Measurements from ENCODE around the gene ARMC9. TPM values are rescaled to one million over a fixed set of nuclear protein-coding genes. Genes with fewer than 3 reads are reported as not detected.
A peak's percentile ranks its signal among the peaks of the same experiment; 100 is the strongest.

The ARMC9 gene
- total RNA-seq, 1 donor from 2014 or later, result 27.5 TPM

DNA sequence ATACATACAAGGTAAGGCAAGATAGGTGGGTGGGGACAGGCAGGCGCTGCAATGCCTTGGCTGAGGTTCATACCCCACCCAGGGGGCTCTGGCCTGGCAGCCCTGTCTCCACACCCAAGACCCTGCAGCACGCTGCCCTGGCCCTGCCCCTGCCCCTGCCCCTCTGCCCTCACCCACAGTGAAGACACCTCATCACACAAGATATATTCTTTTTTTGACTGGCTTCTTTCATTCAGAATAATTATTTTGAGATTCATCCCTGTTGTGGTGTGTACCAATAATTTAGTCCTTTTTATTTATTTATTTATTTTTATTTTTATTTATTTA is 185.6 kb downstream of the ARMC9 start:
- H3K27me3 ChIP-seq (ENCODE audit: control insufficient read depth, insufficient read depth, low read length), result no peaks in the 10 kb centered on the region
- no peaks in the 10 kb centered on the region for H3K36me3 ChIP-seq (ENCODE audit: control insufficient read depth, insufficient read depth, low read length)
- H3K4me3 ChIP-seq (ENCODE audit: low read depth, low read length), result no peak overlapping the region
- DNase-seq (ENCODE audit: low read depth), result no peak
- TF ChIP-seq CTCF (IDR thresholded peaks at IDR 0.05; ENCODE audit: insufficient read depth, low read length, poor library complexity, severe bottlenecking), result no peak

- H3K36me3 ChIP-seq (ENCODE audit: control insufficient read depth, insufficient read depth, low read length), result no peaks in the 10 kb centered on the region
- TF ChIP-seq CTCF (IDR thresholded peaks at IDR 0.05; ENCODE audit: insufficient read depth, low read length, poor library complexity, severe bottlenecking), result no peak
- DNase-seq (ENCODE audit: low read depth), result no peak
- no peak overlapping the region for H3K4me3 ChIP-seq (ENCODE audit: low read depth, low read length)
- H3K27me3 ChIP-seq (ENCODE audit: control insufficient read depth, insufficient read depth, low read length), result no peaks in the 10 kb centered on the region
These were observed 186.5 kb downstream of the ARMC9 start for GRCh38 chr2:231384970-231385369.

DNA sequence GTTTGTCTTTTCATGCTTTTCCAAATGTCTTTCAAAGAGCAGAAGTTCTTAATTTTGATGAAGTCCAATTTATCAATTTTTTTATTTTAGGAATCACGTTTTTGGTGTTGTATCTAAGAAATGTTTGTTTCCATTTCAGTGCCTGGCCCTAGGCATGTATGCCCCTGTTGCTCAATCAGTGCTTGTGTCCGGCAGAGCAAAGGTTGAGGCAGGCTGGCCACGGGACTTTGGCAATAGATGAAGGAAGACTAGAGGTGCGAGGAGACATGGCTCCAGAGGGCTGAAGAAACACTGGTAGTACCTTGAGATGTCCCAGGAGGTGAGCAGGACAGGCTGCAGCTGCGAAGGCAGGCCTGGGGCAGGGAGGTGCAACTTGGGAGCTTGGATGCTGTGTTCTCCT is 187.0 kb downstream of the ARMC9 start:
- H3K27me3 ChIP-seq (ENCODE audit: control insufficient read depth, insufficient read depth, low read length), result no peaks in the 10 kb centered on the region
- H3K4me3 ChIP-seq (ENCODE audit: low read depth, low read length), result no peak overlapping the region
- DNase-seq (ENCODE audit: low read depth), result no peak
- TF ChIP-seq CTCF (IDR thresholded peaks at IDR 0.05; ENCODE audit: insufficient read depth, low read length, poor library complexity, severe bottlenecking), result no peak
- H3K36me3 ChIP-seq (ENCODE audit: control insufficient read depth, insufficient read depth, low read length), result no peaks in the 10 kb centered on the region

DNA sequence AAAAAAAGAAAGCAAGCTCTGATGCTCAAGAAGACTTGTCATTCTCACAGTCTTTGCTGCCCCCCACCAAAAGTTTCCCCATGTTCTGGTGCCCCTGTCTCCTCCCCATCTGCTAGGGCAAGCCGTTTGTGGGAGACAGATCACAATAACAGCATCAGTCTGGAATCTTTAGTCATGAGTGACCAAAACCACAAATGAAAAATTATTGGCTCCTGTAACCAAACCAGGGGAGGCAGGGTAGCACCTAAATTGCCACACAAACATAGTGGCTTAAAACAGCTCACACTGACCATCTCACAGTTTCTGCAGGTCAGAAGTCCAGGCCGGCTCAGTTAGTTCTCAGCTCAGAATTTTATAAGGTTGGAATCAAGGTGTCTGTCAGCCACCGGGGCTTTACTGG is 188.0 kb downstream of the ARMC9 start:
- Histone ChIP-seq H3K27me3 (ENCODE audit: control insufficient read depth, insufficient read depth, low read length) (no peaks in the 10 kb centered on the region), H3K4me3 (ENCODE audit: low read depth, low read length) (no peak overlapping the region), H3K36me3 (ENCODE audit: control insufficient read depth, insufficient read depth, low read length) (no peaks in the 10 kb centered on the region)
- DNase-seq (ENCODE audit: low read depth), result peak; percentile 54
- no peak for TF ChIP-seq CTCF (IDR thresholded peaks at IDR 0.05; ENCODE audit: insufficient read depth, low read length, poor library complexity, severe bottlenecking)

DNA sequence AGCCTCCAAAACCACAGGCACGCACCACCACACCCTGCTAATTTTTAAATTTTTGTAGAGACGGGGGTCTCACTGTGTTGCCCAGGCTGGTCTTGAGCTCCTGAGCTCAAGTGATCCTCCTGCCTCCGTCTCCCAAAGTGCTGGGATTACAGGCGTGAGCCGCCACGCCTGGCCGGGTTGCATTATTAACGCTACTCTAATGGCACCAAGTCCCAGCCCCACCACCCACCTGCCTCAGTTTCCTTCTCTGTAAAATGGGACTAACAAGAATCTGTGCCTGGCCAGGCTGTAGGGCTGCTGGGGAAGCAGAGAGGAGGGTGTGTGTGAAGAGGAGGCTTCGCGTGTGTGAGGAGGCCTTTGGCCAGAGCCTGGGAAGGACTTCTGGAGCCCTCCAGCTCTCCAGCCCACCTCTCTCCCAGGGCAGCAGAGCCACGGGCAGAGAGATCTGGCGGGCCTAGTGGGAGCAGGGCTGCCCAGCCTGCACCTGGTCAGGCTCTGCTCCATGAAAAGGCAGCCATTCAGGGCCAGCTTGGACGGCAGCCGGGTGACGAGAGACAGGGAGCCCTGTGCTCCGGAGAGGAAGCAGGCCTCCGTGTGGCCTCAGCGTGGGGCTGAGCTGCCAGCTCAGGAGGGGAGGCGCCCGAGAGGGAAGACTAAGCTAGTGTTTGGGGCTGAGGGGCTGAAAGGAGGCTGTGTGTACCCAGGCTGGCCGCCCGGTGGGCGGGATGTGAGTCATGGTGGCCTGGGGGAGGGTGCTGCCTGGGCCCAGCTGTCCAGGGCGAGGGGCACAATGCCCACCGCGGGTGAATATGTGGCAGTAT is 189.7 kb downstream of the ARMC9 start:
- peak; percentile 4 for TF ChIP-seq CTCF (IDR thresholded peaks at IDR 0.05; ENCODE audit: insufficient read depth, low read length, poor library complexity, severe bottlenecking)
- H3K4me3 ChIP-seq (ENCODE audit: low read depth, low read length), result no peak overlapping the region
- no peaks in the 10 kb centered on the region for H3K36me3 ChIP-seq (ENCODE audit: control insufficient read depth, insufficient read depth, low read length)
- DNase-seq (ENCODE audit: low read depth), result no peak
- no peaks in the 10 kb centered on the region for H3K27me3 ChIP-seq (ENCODE audit: control insufficient read depth, insufficient read depth, low read length)
